Fibroblast of lung (primary cell): ENCODE results near the gene SPAG7.

Experiments used
- CTCF ChIP-seq, 2 donors: IDR thresholded peaks in 1 of 2; conservative IDR thresholded peaks in 1 of 2; 1 replicate in 1 of 2; 2 replicates in 1 of 2; pipeline ENCODE4 v1.5.1; 2011 to 2012; ENCODE audit warnings: low read length in 2 of 2, control low read depth in 1 of 2, inconsistent platforms in 1 of 2, low read depth in 1 of 2, mild to moderate bottlenecking in 1 of 2
- EZH2 ChIP-seq: IDR thresholded peaks from 2 replicates; pipeline ENCODE4 v1.5.1; 2012; ENCODE audit warnings: low read length, control low read depth, mild to moderate bottlenecking; ENCODE audit errors: missing control alignments

DNA sequence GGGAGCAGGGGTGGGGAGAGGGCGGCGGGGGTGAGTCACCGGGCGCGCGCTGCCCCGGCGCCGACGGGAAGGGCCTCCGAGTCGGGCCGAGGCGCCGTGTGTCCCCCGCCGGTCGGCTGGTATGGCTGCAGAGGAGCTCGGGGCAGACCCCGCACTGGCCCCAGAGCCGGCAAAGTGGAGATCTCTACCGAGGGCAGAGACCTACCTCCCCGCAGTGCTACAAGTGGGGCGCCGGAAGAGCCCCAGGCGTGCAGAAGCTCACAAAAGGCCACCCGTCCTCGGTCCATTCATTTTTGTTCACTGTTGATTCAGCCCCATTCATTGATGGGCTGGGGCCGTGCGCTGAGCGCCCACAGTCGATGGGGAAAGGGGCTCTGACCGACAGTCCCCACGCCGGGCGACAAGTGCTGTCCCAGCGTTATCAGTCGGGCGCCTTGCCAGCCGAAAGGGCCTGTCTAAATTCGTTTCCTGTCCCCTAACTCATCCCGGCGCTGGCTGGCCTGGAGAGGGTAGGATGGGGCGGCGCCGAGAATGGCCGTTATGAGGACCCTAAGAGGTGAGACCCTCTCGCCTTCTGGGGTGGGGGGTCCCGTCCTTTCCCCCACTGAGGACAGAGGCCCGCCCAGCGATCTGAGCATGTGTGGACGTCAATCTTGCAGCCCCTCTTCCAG, 17.4 kb downstream of the SPAG7 start:
- no peak for TF ChIP-seq CTCF (conservative IDR thresholded peaks at IDR 0.05 in 1 of 2, IDR thresholded peaks at IDR 0.05 in 1 of 2; ENCODE audit: low read depth in 1 of 2, low read length in 2 of 2)
- no peak for TF ChIP-seq EZH2
